ENCODE measurements around the gene ERAL1.

DNA sequence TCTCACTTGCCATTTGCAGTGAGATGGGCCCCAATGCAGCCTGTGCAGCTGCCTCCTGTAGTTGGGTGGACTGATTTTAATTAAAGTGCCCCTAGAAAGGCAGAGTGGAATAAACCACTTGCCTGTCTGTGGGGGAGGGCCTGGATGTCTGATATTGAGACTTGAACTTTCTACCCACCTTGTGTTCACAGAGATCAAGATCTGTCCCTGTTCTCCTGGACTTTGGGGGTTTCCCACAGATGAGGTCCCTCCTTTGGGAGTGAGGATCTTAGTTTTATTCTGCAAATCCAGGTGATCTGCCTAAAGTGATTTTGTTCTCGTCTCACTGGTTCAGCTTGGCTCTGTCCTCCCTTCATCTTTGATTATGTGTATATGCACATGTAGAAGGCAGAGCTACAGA, 55.7 kb downstream of the ERAL1 start:
- TF ChIP-seq CTCF (IDR thresholded peaks at IDR 0.05; ENCODE audit: poor library complexity) (no peak), EZH2phosphoT487 (IDR thresholded peaks at IDR 0.05; ENCODE audit: low read depth, severe bottlenecking, unreplicated experiment) (no peak), EZH2 (IDR thresholded peaks at IDR 0.05; ENCODE audit: borderline replicate concordance) (no peak)

Measured in hepatocyte (in vitro differentiated cells).